Large intestine (tissue), 3 donors: Measurements from ENCODE around the gene GALNT17. TPM values are rescaled to one million over a fixed set of nuclear protein-coding genes. Genes with fewer than 3 reads are reported as not detected.

Experiments
- DNase-seq, 2 donors: peaks; one replicate each; pipeline versions ENCODE4 v3.0.0 to v3.0.0-alpha.2; 2013
- H3K27ac ChIP-seq: one replicate; pipeline ENCODE4 v1.5.1; 2013; ENCODE audit warnings: low read length
- H3K27me3 ChIP-seq: 2 replicates; pipeline ENCODE4 v1.6.1; 2013; ENCODE audit warnings: low read length; ENCODE audit not compliant: control insufficient read depth, insufficient read depth
- H3K36me3 ChIP-seq: 2 replicates; pipeline ENCODE4 v1.6.1; 2013; ENCODE audit warnings: low read length; ENCODE audit not compliant: control insufficient read depth, insufficient read depth
- H3K4me1 ChIP-seq: one replicate; pipeline ENCODE4 v1.6.1; 2013; ENCODE audit warnings: low read length; ENCODE audit not compliant: control insufficient read depth, insufficient read depth
- H3K4me3 ChIP-seq: one replicate; pipeline ENCODE4 v1.5.1; 2013; ENCODE audit warnings: low read length
- H3K9me3 ChIP-seq: one replicate; pipeline ENCODE4 v1.6.1; 2013; ENCODE audit warnings: mild to moderate bottlenecking, low read depth, low read length, moderate library complexity; ENCODE audit not compliant: control insufficient read depth
- WGBS: methylation state at CpG from one replicate; pipeline ENCODE4 v1.1.5; 2013; ENCODE audit warnings: low lambda C conversion rate; ENCODE audit not compliant: insufficient coverage; 5-methylcytosine and 5-hydroxymethylcytosine counted together
- polyA plus RNA-seq: library from polyadenylated mRNA; unstranded; fragments of 120-200 nt; gene quantifications from one replicate; pipeline ENCODE4 v1.2.1, GENCODE V29; 2013

The GALNT17 gene
- polyA plus RNA-seq, 1 donor, result 2.7 TPM

DNA sequence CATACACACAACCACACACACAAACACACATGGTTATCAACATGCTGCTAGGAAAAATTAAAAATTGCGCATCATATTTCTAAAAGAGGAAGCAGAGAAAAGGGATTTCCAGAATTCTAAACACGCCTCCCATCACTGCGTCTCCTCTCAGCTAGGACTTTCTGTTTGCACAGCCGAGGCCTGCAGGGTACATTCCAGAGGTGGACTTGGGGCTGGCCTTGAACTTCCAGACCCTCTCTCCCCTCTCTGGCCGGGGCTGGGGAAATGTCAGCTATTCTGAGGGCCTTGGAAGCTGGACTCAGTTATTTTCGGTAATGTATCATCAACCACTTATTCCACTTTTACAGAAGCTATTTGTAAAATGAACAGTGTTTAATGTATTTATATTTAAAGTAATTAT, 168.7 kb downstream of the GALNT17 start:
- Histone ChIP-seq H3K4me3 (no peak overlapping the region), H3K36me3 (no peaks in the 10 kb centered on the region), H3K9me3 (no peaks in the 10 kb centered on the region), H3K27me3 (no peaks in the 10 kb centered on the region), H3K4me1 (no peaks in the 10 kb centered on the region), H3K27ac (no peak overlapping the region)
- no peak for DNase-seq
- 25% methylated on average over 2 of the region's 6 CpGs for WGBS

DNA sequence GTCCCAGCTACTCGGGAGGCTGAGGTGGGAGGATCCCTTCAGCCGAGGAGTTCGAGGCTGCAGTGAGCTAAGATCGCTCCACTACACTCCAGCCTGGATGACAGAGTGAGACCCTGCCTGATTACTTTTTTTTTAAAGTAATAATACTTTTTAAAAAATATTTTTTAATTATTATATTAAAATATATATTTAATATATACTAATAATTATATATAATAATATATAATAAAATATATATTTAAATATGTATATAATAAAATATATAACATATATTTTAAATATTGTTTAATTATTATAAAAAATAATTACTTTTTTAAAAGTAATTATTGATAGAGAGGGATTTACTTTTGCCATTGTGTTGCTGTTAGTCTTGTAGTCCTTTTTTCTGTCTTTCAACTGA, 169.2 kb downstream of the GALNT17 start:
- Histone ChIP-seq H3K4me3 (no peak overlapping the region), H3K27me3 (no peaks in the 10 kb centered on the region), H3K27ac (no peak overlapping the region), H3K36me3 (no peaks in the 10 kb centered on the region), H3K4me1 (no peaks in the 10 kb centered on the region), H3K9me3 (no peaks in the 10 kb centered on the region)
- 100% methylated on average over 4 of the region's 4 CpGs for WGBS
- no peak for DNase-seq

DNA sequence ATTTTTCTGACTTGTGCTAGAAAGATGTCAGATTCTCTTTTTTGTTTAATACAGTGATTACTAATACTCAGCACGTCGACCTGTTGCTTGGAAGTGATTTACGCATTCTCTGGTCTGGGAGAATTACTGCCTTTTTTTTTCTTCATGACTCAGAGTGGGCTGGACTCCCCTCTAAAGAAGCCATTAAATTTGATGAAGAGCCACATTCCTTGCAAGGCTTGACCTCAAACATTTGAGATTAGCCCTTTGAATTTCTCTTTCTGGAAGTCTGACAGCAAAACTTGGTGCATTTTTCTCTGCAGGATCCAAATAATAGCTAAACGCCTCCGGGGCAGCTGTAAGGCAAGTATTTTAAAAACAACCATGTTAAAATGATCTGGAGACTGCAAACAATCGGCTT, 171.6 kb downstream of the GALNT17 start:
- Histone ChIP-seq H3K27ac (no peak overlapping the region), H3K27me3 (no peaks in the 10 kb centered on the region), H3K4me3 (no peak overlapping the region), H3K4me1 (no peaks in the 10 kb centered on the region), H3K36me3 (no peaks in the 10 kb centered on the region), H3K9me3 (no peaks in the 10 kb centered on the region)
- no CpG with 5 or more reads among the region's 6 CpGs for WGBS
- DNase-seq, result no peak

DNA sequence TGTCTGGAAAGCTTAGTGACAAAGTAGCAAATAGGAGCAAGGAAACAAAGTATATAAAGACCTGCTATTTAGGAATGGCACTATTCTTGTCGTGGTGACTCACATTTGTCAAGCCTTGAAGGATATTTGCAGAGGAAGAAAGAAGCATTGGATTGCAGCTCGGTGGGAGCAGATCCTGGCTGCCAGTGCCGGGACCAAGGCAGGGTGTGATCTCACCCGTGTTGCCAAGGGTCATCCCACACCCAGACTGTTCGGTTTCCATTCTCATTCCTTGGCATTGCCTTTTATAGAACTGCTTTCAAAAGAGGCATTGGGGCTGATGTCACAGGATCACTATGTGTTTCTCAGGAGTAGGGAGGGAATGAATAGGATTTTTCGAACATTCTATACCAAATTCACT, 176.2 kb downstream of the GALNT17 start:
- H3K27me3 ChIP-seq, result no peaks in the 10 kb centered on the region
- H3K4me3 ChIP-seq, result no peak overlapping the region
- no peaks in the 10 kb centered on the region for H3K4me1 ChIP-seq
- H3K27ac ChIP-seq, result no peak overlapping the region
- peak in 1 of 2 donors; percentile 6 for DNase-seq
- H3K9me3 ChIP-seq, result no peaks in the 10 kb centered on the region
- WGBS, result 80% methylated on average over 1 of the region's 6 CpGs
- no peaks in the 10 kb centered on the region for H3K36me3 ChIP-seq

DNA sequence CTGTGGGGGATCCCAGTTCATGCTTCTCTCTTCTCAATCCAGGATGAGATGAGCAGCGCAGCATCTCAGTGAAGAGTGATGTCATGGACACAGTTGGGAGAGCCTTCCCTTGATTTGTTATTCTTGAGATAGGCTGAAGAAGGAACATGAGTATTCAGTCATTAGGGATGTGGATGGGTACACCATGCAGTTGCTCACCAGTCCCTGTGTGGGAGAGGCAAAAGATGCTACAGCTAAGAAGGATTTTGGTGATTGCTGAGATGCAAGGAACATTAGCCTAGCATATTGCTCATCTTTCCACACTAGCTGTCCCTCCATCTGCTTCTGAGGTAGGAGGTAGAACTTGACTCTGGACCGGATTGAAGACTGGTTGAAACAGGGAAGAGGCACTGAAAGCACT, 179.6 kb downstream of the GALNT17 start:
- WGBS, result no CpG with 5 or more reads among the region's 2 CpGs
- no peak overlapping the region for H3K4me3 ChIP-seq
- no peaks in the 10 kb centered on the region for H3K9me3 ChIP-seq
- no peaks in the 10 kb centered on the region for H3K27me3 ChIP-seq
- no peak for DNase-seq
- no peak overlapping the region for H3K27ac ChIP-seq
- H3K36me3 ChIP-seq, result no peaks in the 10 kb centered on the region
- H3K4me1 ChIP-seq, result no peaks in the 10 kb centered on the region

DNA sequence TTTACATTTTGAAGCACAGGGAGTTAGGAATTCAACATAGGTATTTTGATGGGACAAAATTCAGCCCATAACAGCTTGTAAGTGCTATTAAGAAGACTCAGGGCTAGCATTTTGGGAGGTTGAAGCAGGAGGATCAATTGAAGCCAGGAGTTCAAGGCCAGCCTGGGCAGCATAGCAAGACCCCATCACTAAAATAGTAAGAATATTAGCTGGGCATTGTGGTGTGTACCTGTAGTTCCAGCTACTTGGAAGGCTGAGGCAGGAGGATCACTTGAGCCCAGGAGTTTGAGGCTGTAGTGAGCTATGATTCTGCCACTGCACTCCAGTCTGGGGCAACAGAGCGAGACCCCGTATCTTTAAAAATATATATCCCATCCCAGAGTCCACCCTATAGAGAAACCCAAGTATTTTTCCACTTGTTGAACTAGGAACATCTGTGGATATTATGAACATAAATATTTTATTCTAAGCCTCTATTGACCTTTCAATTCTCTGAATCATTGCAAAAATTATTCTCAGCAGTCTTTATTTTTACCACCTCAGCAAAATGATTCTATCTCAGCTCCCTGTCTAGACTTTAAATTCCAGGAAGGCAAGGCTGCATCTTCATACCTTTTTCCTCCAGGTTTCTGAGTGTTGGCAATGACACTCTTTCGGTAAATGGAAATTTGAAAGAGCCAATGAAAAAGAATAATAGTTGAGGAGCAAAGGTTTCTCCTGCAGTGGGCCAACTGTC, 181.0 kb downstream of the GALNT17 start:
- H3K4me1 ChIP-seq, result no peaks in the 10 kb centered on the region
- 100% methylated on average over 1 of the region's 3 CpGs for WGBS
- no peak overlapping the region for H3K27ac ChIP-seq
- H3K4me3 ChIP-seq, result no peak overlapping the region
- no peaks in the 10 kb centered on the region for H3K27me3 ChIP-seq
- H3K36me3 ChIP-seq, result no peaks in the 10 kb centered on the region
- no peak for DNase-seq
- H3K9me3 ChIP-seq, result no peaks in the 10 kb centered on the region

DNA sequence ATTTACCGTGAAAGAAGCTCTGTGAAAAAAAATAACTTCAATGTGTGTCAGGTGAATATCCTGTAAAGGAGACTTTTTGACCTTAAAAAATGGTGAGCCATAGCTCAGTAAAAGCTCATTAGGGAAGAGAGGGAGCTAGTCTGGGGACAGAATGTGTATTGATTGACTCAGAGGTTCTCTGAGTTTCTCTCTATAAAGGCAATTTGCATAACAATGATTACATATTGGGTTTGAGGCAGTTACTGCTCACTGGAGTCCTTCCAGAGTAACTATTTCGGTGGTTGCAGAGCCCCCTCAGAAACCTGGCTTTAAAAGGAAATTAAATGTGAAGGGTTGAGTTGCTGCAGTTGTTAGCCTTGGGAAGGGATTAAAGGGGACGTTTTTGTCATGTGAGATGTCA, 181.6 kb downstream of the GALNT17 start:
- H3K27me3 ChIP-seq, result no peaks in the 10 kb centered on the region

DNA sequence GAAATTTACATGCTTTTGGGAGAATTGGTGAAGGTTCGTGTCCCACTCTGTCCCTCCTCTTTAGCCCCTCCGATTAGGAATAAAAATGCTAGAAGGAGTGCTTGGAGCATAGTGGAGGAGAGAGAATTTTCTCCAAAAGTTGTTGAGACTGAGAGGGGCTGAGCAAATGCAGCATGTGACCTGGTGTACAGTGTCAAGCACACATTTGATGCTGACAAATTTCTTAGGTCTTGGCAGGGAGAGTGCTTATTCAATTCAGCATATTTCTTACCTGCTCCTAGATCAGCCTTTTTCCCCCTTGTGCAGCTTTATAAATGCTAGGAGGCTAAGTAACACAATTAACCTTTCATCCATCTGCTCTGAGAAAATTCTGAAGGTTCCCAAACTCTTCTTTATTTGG, 189.0 kb downstream of the GALNT17 start:
- H3K27ac ChIP-seq, result no peak overlapping the region
- H3K9me3 ChIP-seq, result no peaks in the 10 kb centered on the region
- H3K36me3 ChIP-seq, result no peaks in the 10 kb centered on the region
- DNase-seq, result no peak
- no peaks in the 10 kb centered on the region for H3K27me3 ChIP-seq
- no peaks in the 10 kb centered on the region for H3K4me1 ChIP-seq
- H3K4me3 ChIP-seq, result no peak overlapping the region
- no CpG with 5 or more reads among the region's 2 CpGs for WGBS

More for the DNA sequence above, 181.6 kb downstream of the GALNT17 start:
- Histone ChIP-seq H3K4me1 (no peaks in the 10 kb centered on the region), H3K36me3 (no peaks in the 10 kb centered on the region), H3K4me3 (no peak overlapping the region), H3K9me3 (no peaks in the 10 kb centered on the region), H3K27ac (no peak overlapping the region)
- 20% methylated on average over 1 of the region's 3 CpGs for whole genome bisulfite sequencing
- DNase-seq, result no peak

DNA sequence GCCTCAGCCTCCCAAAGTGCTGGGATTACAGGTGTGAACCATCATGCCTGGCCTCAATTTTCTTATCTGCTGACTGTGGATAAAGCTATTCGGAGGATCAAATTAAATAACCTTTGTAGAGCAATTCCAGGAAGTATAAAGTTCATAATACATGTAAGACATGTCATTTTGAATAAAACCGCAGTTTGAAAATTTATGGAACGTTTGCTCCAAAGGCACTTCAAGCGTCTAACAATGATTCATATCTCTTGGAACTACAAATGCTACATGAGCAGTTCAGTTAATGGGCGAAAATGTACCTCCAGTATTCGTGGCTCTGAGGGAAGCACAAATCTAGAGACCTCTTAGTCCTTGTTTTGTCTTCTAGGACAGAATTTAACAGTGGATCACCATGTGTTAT, 190.3 kb downstream of the GALNT17 start:
- Histone ChIP-seq H3K4me1 (no peaks in the 10 kb centered on the region), H3K27ac (no peak overlapping the region), H3K27me3 (no peaks in the 10 kb centered on the region), H3K36me3 (no peaks in the 10 kb centered on the region), H3K9me3 (no peaks in the 10 kb centered on the region), H3K4me3 (no peak overlapping the region)
- DNase-seq, result no peak
- WGBS, result no CpG with 5 or more reads among the region's 6 CpGs

DNA sequence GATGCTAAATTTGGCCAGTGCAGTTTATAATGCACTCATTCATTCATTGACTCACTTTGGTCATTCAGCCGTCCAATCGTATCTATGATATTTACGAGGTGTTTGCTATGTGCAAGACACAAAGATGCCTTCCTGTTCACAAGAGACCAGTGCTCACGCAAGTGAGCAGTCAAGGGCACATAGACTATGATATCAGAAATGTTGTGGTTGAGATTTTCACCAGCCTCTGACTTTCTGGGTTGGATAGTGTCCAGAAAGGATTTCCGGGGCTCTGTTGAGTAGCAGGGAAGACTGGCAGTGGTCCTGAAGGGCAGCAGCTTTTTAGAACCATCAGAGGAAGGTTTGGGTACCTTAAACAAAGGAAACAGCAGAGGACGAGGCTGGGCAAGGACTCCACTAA, 191.8 kb downstream of the GALNT17 start:
- H3K9me3 ChIP-seq, result no peaks in the 10 kb centered on the region
- no peak overlapping the region for H3K27ac ChIP-seq
- no CpG with 5 or more reads among the region's 6 CpGs for WGBS
- H3K4me3 ChIP-seq, result no peak overlapping the region
- no peaks in the 10 kb centered on the region for H3K4me1 ChIP-seq
- no peaks in the 10 kb centered on the region for H3K36me3 ChIP-seq
- DNase-seq, result no peak
- no peaks in the 10 kb centered on the region for H3K27me3 ChIP-seq

DNA sequence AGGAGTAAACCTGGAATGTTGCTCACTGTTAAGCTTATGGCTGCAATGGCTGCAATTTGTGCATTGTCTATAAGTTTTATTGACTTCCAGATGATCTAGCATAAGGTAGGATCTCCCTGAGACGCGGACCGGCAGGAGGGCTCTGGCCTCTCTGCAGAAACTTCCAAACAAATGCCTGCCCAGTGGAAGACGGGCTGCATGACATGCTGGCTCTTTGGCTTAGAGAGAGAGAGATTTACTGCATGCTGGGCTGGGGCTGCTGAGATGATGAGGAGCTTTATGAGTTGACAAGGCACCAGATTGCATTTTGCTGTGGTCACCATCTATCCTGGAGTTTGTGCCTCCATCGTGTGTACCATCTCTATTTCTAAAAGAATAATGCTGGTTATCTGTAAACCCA, 193.2 kb downstream of the GALNT17 start:
- Histone ChIP-seq H3K27me3 (no peaks in the 10 kb centered on the region), H3K9me3 (no peaks in the 10 kb centered on the region), H3K27ac (no peak overlapping the region), H3K36me3 (no peaks in the 10 kb centered on the region), H3K4me1 (no peaks in the 10 kb centered on the region), H3K4me3 (no peak overlapping the region)
- no peak for DNase-seq
- 20% methylated on average over 1 of the region's 5 CpGs for WGBS
